GM18873 (cell line): ENCODE measurements around the gene C1GALT1.

Source experiments
- ATAC-seq: cut with Tn5 transposase; IDR thresholded peaks from one replicate; pipeline ENCODE4 v1.9.1; 2021; ENCODE audit warnings: mild to moderate bottlenecking, moderate library complexity, moderate number of reproducible peaks; ENCODE audit not compliant: unreplicated experiment, low FRiP score

C1GALT1 gene

GRCh38 chr7:7265081-7266075 lies 83.0 kb downstream of the C1GALT1 start:
- ATAC-seq: no peak

- no peak for ATAC-seq
Measured at GRCh38 chr7:7266257-7266881, 84.0 kb downstream of the C1GALT1 start.

GRCh38 chr7:7271094-7271874 lies 88.9 kb downstream of the C1GALT1 start:
- ATAC-seq: no peak

GRCh38 chr7:7272294-7272693 lies 90.0 kb downstream of the C1GALT1 start:
- no peak for ATAC-seq

GRCh38 chr7:7274782-7275181 lies 92.4 kb downstream of the C1GALT1 start:
- no peak for ATAC-seq

- ATAC-seq: no peak
Measured at GRCh38 chr7:7276161-7276560, 93.8 kb downstream of the C1GALT1 start.

GRCh38 chr7:7290429-7291122 lies 108.2 kb downstream of the C1GALT1 start:
- no peak for ATAC-seq

- ATAC-seq: peak; percentile 60
Measured at GRCh38 chr7:7292085-7292484, 109.7 kb downstream of the C1GALT1 start.

GRCh38 chr7:7292608-7293007 lies 110.3 kb downstream of the C1GALT1 start:
- no peak for ATAC-seq

GRCh38 chr7:7293092-7293491 lies 110.7 kb downstream of the C1GALT1 start:
- no peak for ATAC-seq

GRCh38 chr7:7294911-7295310 lies 112.6 kb downstream of the C1GALT1 start:
- ATAC-seq: no peak
